NCI-H526 (cell line): ENCODE data around the gene ADCY2.

Source experiments
- DNase-seq, 2 experiments: peaks; one replicate each; lab custom pipeline; 2025; lab: John Stamatoyannopoulos, UW

Gene ADCY2

DNA sequence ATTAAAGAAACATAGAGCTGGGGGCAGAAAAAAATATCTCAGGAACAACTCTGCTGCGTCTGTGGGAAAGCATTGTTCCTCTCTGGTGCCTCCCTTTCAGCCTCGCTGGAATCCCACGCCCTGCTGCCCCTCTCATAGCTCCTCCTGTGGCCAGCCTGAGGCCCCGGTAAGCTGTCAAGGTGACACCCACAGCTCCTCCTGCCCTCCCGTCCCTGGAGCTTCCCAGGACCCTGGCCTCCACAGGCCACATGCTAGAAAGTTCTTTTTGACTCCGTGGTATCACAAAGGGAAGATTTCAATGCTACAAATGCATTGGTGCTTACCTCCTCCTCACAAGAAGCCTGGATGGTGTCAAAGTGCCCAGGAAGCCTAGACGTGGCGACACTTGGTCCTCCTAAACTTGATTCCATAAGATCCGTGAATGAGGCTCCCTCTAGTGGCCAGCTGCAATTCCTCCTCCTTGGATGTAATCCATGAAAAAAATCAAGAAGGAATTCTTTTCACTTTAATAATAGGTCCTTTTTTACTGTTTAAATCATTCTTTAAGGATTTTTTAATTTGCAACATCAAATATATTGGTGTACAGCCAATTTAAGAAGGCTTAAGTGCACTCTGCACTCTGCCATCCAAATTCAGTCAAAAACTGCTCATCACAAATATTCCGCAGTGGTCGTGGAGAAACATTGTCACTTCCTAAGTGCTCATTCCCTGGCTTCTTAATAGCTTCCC, 350.1 kb downstream of the ADCY2 start:
- DNase-seq, result peak; percentile 18 to 84

DNA sequence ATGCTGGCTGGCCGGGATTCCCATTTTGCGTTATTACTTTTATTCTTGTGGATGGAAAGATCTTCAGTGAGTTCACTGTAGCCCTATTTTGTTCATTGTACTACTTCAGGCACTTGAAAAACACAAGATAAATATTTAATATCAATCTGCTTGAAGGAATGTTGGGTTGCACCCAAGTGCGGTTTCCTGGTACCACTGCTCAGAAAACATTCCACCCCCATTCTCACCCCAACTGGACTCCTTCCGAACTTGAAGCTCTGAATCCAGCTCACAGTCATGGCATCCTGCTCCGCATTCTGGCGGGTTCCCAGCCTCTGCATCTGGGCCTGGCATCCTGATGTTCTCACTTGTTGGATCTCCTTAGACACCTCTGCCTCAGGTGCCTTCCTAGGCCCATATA, 351.8 kb downstream of the ADCY2 start:
- no peak for DNase-seq

DNA sequence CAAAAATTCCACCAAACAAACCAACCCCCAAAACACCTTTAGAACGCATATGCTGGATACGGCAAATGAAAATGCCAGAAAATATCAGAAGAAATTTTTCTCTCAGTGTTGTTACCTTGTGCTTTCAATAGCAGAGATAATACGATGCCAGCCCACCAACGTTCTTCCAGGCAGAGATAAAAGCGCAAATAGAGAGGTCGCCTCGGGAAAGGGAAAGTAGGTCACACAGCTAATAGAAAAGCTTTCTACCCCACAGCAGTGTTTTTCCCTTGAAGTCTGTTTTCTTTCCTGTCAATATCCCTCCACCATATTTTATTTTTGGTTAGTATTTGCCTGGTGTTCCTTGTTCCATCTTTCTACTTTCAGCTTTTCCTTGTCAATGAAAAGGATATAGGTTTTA, 353.7 kb downstream of the ADCY2 start:
- no peak for DNase-seq

DNA sequence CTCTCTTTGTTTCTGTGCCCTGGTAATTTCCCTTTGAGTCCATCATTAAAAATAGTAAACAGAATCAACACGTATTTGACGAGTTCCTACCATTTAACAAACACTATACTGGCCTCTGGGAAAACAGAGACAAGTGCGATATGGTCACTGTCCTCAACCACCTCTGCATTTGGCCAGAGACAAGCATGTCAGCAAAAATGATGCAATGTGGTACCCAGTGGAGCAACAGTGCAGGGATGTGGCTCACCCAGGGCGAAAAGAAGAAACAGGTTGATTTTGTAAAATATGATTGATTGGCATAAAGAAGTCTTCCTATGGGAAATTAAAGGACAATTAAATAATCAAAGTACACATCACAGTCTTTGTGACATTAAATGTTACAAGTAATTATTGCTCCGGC, 355.9 kb downstream of the ADCY2 start:
- no peak for DNase-seq

DNA sequence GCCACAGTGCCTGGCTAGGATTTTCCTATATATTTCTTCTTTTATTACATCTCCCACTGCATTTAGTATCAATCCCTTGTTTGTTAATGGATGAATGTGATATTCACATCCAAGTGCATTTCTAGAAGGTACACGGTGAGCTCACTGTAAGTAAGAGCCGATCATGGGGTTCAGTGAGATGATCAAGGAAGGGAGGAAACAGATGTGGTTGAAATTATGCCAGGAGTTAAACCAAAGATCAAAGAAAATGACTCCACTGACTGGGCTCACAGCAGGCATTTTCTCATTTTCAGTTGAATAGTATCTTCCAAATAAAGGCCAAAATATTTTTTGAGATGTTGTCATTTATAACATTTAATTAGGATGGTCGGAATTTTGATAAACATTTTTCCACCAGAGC, 357.2 kb downstream of the ADCY2 start:
- no peak for DNase-seq

DNA sequence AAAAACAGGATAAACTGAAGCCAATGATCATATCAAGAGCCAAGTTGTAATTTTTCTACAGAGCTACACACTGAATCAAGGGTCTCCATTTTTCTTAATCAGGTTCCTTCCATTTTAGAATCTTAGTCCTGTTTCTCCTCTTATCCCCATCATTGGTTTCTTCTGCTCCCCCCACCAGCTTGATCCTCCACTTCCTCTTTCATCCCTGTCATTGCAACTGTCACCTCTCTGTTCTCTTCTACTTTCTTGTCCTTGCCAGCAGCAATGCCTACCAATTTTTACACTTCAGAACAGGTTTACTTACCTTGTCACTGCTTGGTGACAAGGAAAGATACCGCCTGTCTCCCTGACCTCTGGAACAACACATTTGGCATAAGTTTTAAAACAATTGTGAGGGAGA, 357.7 kb downstream of the ADCY2 start:
- DNase-seq, result no peak

DNA sequence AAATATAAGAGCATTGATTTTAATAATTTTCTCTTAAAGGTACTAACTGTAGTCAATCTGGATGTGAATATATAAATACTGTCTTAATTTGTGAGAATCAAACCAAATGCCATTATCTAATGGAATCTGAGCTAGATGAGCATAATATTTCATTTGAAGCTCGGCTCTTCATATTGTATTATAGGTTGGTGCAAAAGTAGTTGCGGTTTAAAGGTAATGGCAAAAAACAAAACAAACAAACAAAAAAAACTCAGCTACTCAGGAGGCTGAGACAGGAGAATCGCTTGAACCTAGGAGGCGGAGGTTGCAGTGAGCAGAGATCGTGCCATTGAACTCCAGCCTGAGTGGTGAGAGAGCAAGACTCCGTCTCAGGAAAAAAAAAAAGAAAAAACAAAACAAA, 358.6 kb downstream of the ADCY2 start:
- DNase-seq, result no peak

DNA sequence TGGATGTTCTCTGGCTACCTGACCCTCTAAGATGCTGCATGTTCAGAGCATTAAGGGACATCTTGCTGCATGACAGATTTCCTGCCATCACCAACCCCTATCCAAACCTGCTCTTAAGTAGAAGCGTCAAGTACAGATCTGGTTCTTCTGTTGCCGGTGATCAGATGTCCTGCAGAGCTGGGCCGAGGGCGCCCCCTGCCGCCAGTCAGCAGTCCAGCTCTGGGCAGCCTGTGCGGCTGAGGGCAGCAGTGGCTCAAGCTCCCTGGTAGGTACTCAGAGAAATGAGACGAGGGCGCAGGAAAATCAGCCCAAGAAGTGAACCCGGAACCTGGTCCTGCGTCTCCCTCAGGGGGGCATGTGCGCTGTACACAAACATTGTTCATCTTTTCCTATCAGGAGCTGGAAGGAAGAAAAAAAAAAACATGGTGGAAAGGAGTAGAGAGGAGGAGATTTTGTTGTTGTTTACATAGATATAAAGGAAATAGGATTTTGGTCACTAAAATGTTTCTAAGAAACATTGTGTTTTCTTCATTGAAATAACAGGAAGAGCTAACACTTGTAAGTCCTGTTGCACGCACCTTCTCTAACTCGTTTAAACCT, 359.2 kb downstream of the ADCY2 start:
- peak; percentile 63 to 87 for DNase-seq

DNA sequence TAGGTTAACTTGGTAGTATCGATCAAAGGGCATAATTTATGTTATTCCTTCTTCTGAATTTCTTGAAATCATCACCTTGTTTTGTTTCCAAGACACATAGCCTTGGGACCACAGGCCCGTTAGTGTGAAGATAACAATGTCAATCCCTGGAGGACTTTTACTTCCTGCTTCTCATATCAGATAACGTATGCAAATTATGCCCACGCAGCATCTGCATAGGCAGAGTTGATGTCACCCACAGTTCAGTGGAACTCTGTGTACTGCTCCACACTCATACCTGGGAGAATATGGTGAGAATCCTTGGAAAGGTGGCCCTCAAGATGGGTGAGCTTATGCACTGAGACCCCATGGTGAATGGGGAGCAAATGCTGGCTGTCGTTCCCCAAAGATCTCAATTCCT, 360.0 kb downstream of the ADCY2 start:
- DNase-seq, result peak; percentile 31 to 72

DNA sequence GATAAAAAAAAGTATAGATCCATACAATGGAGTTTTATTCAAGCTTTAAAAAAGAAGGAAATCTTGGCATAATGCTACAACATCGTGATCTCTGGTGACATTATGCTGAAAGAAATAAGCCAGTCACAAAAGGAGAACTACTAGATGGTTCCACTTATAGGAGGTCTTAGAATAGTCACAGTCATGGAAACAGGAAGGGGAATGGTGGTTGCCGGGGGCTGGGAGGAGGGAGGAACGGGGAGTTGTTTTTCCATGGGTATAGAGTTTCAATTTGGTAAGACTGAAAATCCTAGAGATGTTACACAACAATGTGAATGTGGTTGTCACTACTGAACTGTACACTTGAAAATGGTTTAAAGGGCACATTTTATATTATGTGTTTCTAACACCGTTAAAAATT, 360.5 kb downstream of the ADCY2 start:
- DNase-seq, result no peak

DNA sequence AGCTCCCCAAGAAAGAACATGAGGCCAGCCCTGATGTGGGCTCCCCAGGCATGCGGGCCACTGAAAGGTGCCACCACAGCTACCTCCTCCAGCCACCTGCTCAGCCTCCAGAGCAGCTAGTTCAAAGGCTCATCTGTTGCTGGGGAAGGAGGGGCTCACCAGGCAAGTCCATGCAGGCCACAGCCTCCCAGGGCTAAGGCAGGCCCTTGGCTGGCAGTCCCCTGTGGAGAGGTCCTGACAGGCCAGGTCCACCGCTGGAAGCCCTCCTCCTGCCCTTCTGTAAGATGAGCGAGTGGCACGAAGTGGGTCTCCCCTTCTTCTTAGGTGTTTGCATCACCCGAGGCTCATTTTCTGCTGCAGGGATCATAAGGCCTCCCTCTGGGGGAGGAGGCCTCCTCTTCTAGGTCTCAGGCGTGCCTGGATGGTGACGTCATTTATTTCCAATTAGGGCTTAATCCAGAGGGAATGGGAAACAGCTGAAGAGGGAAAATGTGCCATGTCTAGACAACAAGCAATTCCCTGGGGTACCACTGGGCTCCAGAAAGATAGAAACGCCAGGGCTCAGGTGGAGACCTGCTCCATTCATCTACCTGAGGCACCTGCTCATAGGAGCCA, 363.4 kb downstream of the ADCY2 start:
- peak in 1 of 2 experiments; percentile 42 for DNase-seq

DNA sequence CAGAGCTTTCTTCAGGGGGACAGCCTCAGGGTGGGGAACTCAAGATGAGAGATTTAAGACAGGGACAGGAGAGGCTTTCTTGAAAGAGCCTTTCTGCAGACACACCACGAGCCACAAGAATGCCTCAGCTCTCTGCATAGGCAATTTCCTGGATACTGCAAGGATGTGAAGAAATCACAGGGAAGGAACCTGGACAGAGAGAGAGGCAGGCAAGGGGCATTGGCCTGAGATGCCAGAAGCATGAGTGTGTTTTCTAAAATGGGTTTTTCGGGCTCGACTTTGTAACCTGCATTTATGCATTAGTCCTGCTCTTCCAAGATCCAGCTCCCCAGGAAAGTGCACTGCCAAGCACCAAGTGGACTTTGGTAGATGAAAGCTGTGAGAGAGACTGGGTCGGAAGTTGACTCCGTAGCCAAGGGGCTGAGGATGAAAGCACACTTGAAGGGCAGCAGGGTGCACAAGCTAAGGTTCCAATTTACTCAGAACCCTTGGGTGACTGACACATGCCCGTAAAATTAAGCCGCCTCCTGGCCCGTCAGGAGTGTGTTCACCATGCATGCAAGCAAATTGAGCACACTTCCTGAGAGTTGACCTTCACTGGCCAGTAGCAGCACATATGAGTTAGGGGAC, 364.1 kb downstream of the ADCY2 start:
- DNase-seq, result no peak

DNA sequence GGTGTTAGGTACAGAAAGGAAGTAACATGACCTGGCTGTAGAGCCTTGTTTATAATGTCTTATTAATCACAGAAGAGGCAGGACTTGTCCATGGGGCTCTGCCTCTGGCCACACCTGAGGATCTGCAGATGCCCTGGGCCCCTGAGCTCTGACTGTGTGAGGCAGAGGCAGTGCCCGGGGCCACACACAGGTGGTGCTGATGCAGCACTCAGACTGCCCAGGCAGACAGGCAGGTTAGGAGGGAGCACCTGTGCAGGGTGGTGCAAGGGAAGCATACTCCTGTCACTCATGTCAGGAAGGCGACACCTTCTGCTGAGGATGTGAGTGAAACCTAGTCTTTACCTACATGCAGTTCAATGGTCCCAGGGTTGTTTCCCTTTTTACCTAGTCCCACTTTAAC, 366.3 kb downstream of the ADCY2 start:
- peak; percentile 76 to 84 for DNase-seq

DNA sequence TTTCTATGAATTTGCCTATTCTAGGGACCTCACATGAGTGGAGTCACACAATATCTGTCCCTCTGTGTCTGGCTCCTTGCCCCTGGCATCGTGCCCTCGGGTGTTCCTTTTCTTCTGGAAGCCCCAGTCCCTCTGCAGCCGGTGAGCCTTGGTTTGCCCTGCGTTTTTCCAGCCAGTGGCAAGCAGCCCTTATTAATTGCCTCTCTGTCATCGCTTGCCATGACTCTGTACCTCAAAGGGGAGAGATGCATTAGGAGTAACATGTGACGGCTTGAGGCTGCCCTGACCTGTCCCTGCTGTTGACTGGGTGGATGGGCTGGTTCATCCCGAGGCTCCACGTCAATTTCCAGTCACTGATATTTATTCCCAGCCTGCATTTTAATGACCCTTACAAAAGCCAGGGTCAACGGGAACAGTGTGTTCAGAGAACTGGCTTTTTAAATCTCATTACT, 367.7 kb downstream of the ADCY2 start:
- DNase-seq, result no peak

DNA sequence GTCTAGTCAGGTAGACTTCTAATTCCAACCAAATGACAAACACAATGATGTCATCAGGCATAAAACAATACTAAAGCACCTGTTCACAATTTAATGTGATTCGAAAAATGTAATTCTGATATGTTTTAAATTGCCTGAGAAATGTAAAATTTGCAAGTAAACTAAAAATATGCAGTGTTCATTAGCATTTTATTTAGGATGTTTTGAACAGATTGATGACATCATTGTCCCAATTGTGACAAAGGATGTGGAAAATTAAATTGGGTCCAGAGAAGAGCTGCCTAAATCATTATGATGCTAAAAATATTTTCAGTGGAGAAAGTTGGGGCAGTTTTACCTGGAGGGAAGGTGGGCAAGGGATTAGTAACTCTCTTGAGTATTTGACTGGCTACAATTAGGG, 368.5 kb downstream of the ADCY2 start:
- no peak for DNase-seq

DNA sequence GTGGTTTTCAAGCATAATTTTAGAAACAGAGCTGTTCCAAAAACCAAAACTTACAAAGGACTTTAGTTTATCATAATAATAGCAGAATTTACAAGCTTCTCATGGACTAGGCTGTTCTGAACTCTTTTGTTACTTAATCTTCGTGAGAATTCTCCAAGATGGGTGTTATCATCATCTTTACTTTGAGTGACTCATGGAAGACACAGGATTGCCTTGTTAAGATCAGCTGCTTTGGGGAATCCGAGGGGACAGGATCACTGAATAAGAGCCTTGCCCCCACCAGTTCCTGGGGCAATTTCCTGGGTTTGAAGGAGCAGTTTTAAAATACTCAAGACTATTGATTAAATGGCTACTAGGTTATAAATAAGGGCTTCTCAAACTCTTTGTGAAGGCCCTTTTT, 374.5 kb downstream of the ADCY2 start:
- DNase-seq, result no peak

DNA sequence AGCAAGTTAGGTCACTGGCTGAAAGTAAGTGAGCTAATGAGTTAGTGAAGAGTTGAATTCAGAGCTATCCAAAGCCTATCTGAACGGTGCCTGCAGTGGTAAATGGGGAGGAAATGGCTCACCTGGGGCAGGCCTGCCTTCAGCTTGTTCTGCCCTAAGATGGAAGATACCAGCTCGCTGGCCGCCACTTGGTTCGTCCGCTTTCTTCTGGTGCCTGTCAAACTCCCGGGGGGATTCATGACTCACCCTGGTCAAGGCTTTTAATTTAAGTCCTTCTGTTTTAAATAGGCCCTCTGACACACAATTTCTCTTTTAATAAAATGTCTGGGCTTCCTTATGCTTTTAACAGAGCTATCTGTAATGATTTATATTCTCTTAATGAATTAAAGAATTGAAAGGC, 376.2 kb downstream of the ADCY2 start:
- DNase-seq, result no peak

DNA sequence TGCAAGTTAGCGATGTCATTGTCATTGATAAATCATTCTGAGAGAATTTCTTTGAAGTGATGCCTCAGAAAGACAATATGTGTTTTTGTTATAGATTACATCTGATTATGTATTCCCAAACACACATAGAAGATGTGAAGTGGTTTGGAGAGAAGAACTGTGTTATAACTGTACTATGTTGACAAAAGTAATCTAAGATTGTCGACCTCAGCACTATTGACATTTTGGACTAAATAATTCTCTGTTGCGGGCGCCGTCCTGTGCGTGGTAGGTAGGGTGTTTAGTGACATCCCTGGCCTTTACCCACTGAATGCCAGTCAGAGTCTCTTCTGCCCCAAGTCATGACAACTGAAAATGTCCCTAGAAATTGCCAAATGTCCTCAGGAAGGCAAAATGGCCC, 377.2 kb downstream of the ADCY2 start:
- no peak for DNase-seq

DNA sequence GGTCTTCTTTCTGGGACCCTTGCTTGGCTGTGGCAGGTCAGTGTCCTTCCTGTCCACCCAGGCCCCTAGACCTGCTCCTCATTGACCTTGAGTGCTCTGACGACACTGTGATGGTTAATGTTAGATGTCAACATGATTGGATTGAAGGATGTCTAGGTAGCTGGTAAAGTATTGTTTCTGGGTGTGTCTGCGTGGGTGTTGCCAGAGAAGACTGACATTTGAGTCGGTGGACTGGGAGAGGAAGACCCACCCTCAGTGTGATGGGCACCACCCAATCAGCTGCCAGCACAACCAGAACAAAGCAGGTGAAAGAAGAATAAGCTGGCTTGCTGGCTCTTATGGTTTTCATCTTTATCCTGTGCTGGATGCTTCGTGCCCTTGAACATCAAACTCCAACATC, 380.5 kb downstream of the ADCY2 start:
- DNase-seq, result no peak

DNA sequence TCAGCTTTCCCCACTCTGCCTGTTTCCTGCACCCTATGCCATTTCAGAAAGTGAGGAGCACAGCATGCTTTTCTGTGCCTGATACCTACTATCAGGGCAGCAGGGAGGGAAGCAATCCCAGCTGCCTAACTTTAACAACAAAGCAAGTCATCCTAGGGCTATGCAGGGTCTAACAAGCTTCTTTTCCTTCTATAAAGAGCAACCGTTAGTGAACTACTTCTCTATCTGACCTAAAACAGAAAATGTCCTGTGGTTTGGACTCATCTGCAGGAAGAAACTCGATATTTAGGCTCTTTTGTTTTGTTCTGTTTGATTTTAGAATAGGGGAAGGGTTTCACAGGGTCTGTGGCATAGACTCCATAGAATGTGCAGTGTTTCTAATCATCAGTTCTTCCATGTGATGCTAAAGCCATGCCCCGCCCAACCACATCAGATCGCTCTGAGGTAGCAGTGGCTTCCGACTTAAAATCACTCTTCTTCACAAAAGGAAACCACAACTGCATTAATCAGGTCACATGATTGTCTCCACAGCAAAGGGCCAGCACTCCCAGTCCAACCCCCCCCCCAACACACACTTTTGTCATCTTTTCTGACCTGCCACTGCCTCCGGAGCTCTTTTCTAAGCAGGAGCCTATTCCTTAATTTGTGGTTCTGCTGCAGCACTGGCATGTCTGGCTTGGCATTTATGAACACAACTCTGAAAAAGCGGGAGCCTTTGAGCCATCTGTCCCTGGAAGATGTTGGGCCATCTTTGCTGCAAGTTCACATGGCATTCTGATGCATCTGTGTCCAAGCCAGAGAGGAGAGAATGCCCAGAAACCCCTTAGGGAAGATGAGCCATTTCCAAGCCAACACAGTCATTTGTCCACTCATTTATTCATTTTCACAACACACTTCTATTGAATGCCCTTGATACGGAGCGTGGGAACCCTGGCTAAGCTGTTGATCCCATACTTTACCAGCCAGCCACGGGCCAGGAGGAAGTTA, 383.4 kb downstream of the ADCY2 start:
- no peak for DNase-seq

DNA sequence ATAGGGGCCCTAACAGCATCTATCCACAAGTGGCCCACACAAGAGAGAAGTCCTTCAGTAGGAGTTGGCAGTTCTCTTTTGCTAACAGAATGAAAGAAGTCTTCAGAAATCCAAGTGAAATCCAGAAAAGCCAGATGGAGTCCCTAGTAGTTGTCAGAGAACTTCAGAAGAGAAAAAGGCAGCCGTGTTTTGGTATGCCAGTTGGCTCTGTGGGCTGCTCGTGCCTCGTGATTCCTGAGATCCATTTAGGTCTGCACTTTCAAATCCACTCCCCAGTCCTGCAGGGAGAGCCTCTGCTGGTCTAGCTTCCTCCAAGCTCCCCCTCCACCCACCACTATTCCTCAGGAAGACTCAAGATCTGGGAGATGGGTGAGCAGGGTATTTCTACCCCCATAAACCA, 386.0 kb downstream of the ADCY2 start:
- DNase-seq, result no peak
